HUES6 (cell line): ENCODE data around the gene TTC39B.
"Not testable (repeated sequence)": the region's sequence is repeated elsewhere in the genome, so short reads cannot be mapped to it uniquely, and the experiment has no call there.

ENCODE experiments used
- H3K27ac ChIP-seq: 2 replicates; pipeline ENCODE4 v1.7.0; 2013; ENCODE audit warnings: low read depth, mild to moderate bottlenecking, low read length, inconsistent platforms
- H3K27me3 ChIP-seq: 2 replicates; pipeline ENCODE4 v1.6.1; 2013; ENCODE audit warnings: low read length; ENCODE audit not compliant: control insufficient read depth, insufficient read depth
- H3K36me3 ChIP-seq: 2 replicates; pipeline ENCODE4 v1.6.1; 2013; ENCODE audit warnings: low read length; ENCODE audit not compliant: control insufficient read depth, insufficient read depth
- H3K4me1 ChIP-seq: 2 replicates; pipeline ENCODE4 v1.6.1; 2013; ENCODE audit warnings: low read length; ENCODE audit not compliant: control insufficient read depth, insufficient read depth
- H3K4me3 ChIP-seq: 2 replicates; pipeline ENCODE4 v1.5.1; 2013; ENCODE audit warnings: low read depth, low read length
- H3K9ac ChIP-seq: one replicate; pipeline ENCODE4 v1.6.1; 2013; ENCODE audit warnings: mild to moderate bottlenecking, low read length
- H3K9me3 ChIP-seq: 2 replicates; pipeline ENCODE4 v1.6.1; 2013; ENCODE audit warnings: low read depth, low read length; ENCODE audit not compliant: control insufficient read depth, insufficient read depth

The TTC39B gene

GRCh38 chr9:15329539-15330109, 22.6 kb upstream of the TTC39B start:
- no peaks in the 10 kb centered on the region for H3K36me3 ChIP-seq
- H3K4me1 ChIP-seq, result no peaks in the 10 kb centered on the region
- no peak overlapping the region for H3K4me3 ChIP-seq
- no peak overlapping the region for H3K9ac ChIP-seq
- peaks cover 9% of the 10 kb centered on the region; the same call in 1 of the 2 replicates for H3K9me3 ChIP-seq
- no peak overlapping the region for H3K27ac ChIP-seq
- H3K27me3 ChIP-seq, result no peaks in the 10 kb centered on the region

GRCh38 chr9:15328946-15329345, 21.9 kb upstream of the TTC39B start:
- Histone ChIP-seq H3K36me3 (no peaks in the 10 kb centered on the region), H3K27ac (no peak overlapping the region), H3K27me3 (no peaks in the 10 kb centered on the region), H3K9me3 (peaks cover 14% of the 10 kb centered on the region), H3K9ac (no peak overlapping the region), H3K4me3 (no peak overlapping the region), H3K4me1 (no peaks in the 10 kb centered on the region)

GRCh38 chr9:15322695-15323094, 15.7 kb upstream of the TTC39B start:
- not testable (repeated sequence) for H3K27ac ChIP-seq, H3K4me3 ChIP-seq, H3K9ac ChIP-seq, H3K27me3 ChIP-seq, H3K36me3 ChIP-seq, H3K4me1 ChIP-seq
- peaks cover 30% of the 10 kb centered on the region for H3K9me3 ChIP-seq

GRCh38 chr9:15319661-15320060, 12.6 kb upstream of the TTC39B start:
- H3K27ac ChIP-seq, H3K36me3 ChIP-seq, H3K27me3 ChIP-seq, H3K4me3 ChIP-seq, H3K9ac ChIP-seq, H3K4me1 ChIP-seq: not testable (repeated sequence)
- H3K9me3 ChIP-seq, result peaks cover 25% of the 10 kb centered on the region

DNA sequence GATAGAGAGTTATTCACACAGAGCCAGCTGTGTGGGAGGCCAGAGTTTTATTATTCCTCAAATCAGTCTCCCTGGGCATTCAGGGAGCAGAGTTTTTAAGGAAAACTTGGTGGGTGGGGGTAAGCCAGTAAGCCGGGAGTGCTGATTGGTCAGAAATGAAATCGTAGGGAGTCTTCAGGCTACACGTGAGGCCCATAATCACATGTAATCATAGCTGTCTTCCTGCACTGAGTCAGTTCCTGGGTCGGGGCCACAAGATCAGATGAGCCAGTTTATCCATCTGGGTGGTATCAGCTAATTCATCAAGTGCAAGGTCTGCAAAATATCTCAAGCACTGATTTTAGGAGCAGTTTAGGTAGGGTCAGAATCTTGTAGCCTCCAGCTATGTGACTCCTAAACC, 10.8 kb upstream of the TTC39B start:
- H3K9me3 ChIP-seq, result peaks cover 20% of the 10 kb centered on the region
- H3K9ac ChIP-seq, result no peak overlapping the region
- no peaks in the 10 kb centered on the region for H3K36me3 ChIP-seq
- no peaks in the 10 kb centered on the region for H3K4me1 ChIP-seq
- no peak overlapping the region for H3K4me3 ChIP-seq
- no peak overlapping the region for H3K27ac ChIP-seq
- H3K27me3 ChIP-seq, result no peaks in the 10 kb centered on the region

- Histone ChIP-seq H3K36me3 (no peaks in the 10 kb centered on the region), H3K9ac (no peak overlapping the region), H3K9me3 (peaks cover 14% of the 10 kb centered on the region), H3K27ac (no peak overlapping the region), H3K27me3 (no peaks in the 10 kb centered on the region), H3K4me1 (peaks cover 4% of the 10 kb centered on the region; the same call in 1 of the 2 replicates), H3K4me3 (no peak overlapping the region)
Measured at GRCh38 chr9:15311607-15312006, 4.6 kb upstream of the TTC39B start.

GRCh38 chr9:15310107-15310850, 3.3 kb upstream of the TTC39B start:
- H3K36me3 ChIP-seq, result no peaks in the 10 kb centered on the region
- H3K27ac ChIP-seq, result no peak overlapping the region
- H3K4me3 ChIP-seq, result no peak overlapping the region
- peaks cover 10% of the 10 kb centered on the region for H3K4me1 ChIP-seq
- no peaks in the 10 kb centered on the region for H3K27me3 ChIP-seq
- H3K9ac ChIP-seq, result no peak overlapping the region
- peaks cover 14% of the 10 kb centered on the region for H3K9me3 ChIP-seq

- H3K4me1 ChIP-seq, result peaks cover 14% of the 10 kb centered on the region
- peaks cover 8% of the 10 kb centered on the region; the same call in 1 of the 2 replicates for H3K9me3 ChIP-seq
- no peak overlapping the region for H3K9ac ChIP-seq
- H3K27me3 ChIP-seq, result no peaks in the 10 kb centered on the region
- no peak overlapping the region for H3K27ac ChIP-seq
- no peaks in the 10 kb centered on the region for H3K36me3 ChIP-seq
- H3K4me3 ChIP-seq, result no peak overlapping the region
Measured at GRCh38 chr9:15308511-15308910, 1.5 kb upstream of the TTC39B start.

- H3K27ac ChIP-seq, result no peak overlapping the region
- no peaks in the 10 kb centered on the region for H3K36me3 ChIP-seq
- peak overlapping the region; percentile 61 for H3K9ac ChIP-seq
Measured at GRCh38 chr9:15307523-15307841, 466 bp upstream of the TTC39B start.

GRCh38 chr9:15306068-15306756, 804 bp downstream of the TTC39B start:
- no peaks in the 10 kb centered on the region for H3K27me3 ChIP-seq
- peak overlapping the region; percentile 98 for H3K4me3 ChIP-seq
- no peaks in the 10 kb centered on the region for H3K9me3 ChIP-seq
- peak overlapping the region; percentile 77; the same call in 1 of the 2 replicates for H3K27ac ChIP-seq
- H3K9ac ChIP-seq, result peak overlapping the region; percentile 83
- no peaks in the 10 kb centered on the region for H3K36me3 ChIP-seq
- peaks cover 14% of the 10 kb centered on the region for H3K4me1 ChIP-seq

More at GRCh38 chr9:15307523-15307841, 466 bp upstream of the TTC39B start:
- no peaks in the 10 kb centered on the region for H3K9me3 ChIP-seq
- H3K4me3 ChIP-seq, result peak overlapping the region; percentile 98
- peaks cover 14% of the 10 kb centered on the region for H3K4me1 ChIP-seq
- no peaks in the 10 kb centered on the region for H3K27me3 ChIP-seq

DNA sequence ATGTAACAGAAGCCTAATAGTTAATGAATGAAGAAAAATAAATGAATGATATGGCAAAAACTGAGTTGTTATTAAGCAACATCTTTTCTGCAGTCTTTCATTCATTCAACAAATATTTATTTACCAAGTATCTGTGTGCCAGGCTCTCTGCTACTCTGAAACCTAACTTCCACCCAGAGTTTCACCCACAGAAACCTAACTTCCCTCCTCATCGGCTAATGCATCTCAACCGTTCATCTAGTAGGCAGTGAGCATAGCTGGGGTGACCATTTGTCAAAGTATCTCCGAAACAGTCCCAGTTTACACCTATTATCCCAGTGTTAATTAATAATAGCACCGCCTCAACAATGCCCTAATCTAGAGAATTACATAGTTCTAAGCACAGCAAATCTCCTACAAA, 1.5 kb downstream of the TTC39B start:
- peak overlapping the region; percentile 98 for H3K4me3 ChIP-seq
- no peaks in the 10 kb centered on the region for H3K27me3 ChIP-seq
- H3K4me1 ChIP-seq, result peaks cover 14% of the 10 kb centered on the region
- 0 out of 2 replicates have a peak overlapping the region, but pooled peaks have one; percentile 77 for H3K27ac ChIP-seq
- no peaks in the 10 kb centered on the region for H3K36me3 ChIP-seq
- H3K9ac ChIP-seq, result peak overlapping the region; percentile 83
- H3K9me3 ChIP-seq, result no peaks in the 10 kb centered on the region
